ENCODE results near the gene NUP43. TPM values are rescaled to one million over a fixed set of nuclear protein-coding genes. Genes with fewer than 3 reads are reported as not detected.
"Not testable (repeated sequence)": the region's sequence is repeated elsewhere in the genome, so short reads cannot be mapped to it uniquely, and the experiment has no call there.

Gene NUP43
- total RNA-seq, 2 experiments from 2014 or later: 83.8 TPM

- H3K36me3 Mint-ChIP-seq: peaks cover 33% of the 10 kb centered on the region
- no peak overlapping the region for H3K4me3 Mint-ChIP-seq
- peaks cover 26% of the 10 kb centered on the region for H3K4me1 Mint-ChIP-seq
- no peak overlapping the region for H3K27ac Mint-ChIP-seq
- no peaks in the 10 kb centered on the region for H3K27me3 Mint-ChIP-seq
- no peaks in the 10 kb centered on the region for H3K9me3 Mint-ChIP-seq
- no peak for DNase-seq
Observed at GRCh38 chr6:149683256-149683859, 63.0 kb downstream of the NUP43 start.

GRCh38 chr6:149681845-149682244, 64.5 kb downstream of the NUP43 start:
- peaks cover 33% of the 10 kb centered on the region for H3K36me3 Mint-ChIP-seq

GRCh38 chr6:149681209-149681608, 65.1 kb downstream of the NUP43 start:
- H3K9me3 Mint-ChIP-seq: no peaks in the 10 kb centered on the region
- H3K27ac Mint-ChIP-seq: no peak overlapping the region
- H3K27me3 Mint-ChIP-seq: no peaks in the 10 kb centered on the region
- peaks cover 12% of the 10 kb centered on the region for H3K4me1 Mint-ChIP-seq
- DNase-seq: no peak
- H3K36me3 Mint-ChIP-seq: peaks cover 27% of the 10 kb centered on the region
- H3K4me3 Mint-ChIP-seq: no peak overlapping the region

More at GRCh38 chr6:149681845-149682244, 64.5 kb downstream of the NUP43 start:
- H3K4me3 Mint-ChIP-seq, H3K27ac Mint-ChIP-seq, H3K9me3 Mint-ChIP-seq, DNase-seq, H3K27me3 Mint-ChIP-seq: not testable (repeated sequence)
- peaks cover 19% of the 10 kb centered on the region for H3K4me1 Mint-ChIP-seq

GRCh38 chr6:149680503-149680902, 65.8 kb downstream of the NUP43 start:
- no peak overlapping the region for H3K4me3 Mint-ChIP-seq
- H3K4me1 Mint-ChIP-seq: peaks cover 9% of the 10 kb centered on the region
- no peaks in the 10 kb centered on the region for H3K27me3 Mint-ChIP-seq
- H3K27ac Mint-ChIP-seq: no peak overlapping the region
- DNase-seq: no peak
- peaks cover 26% of the 10 kb centered on the region for H3K36me3 Mint-ChIP-seq
- H3K9me3 Mint-ChIP-seq: no peaks in the 10 kb centered on the region

Other genes starting within 250 kb of the NUP43 start
- 10 to 100 TPM; 26.2 to 27.5 TPM for gene PPIL4, start 200.5 kb downstream of the NUP43 start, total RNA-seq
- 10 to 100 TPM; 19.1 to 20.7 TPM for gene GINM1, start 180.2 kb downstream of the NUP43 start, total RNA-seq
- gene KATNA1, start 97.8 kb downstream of the NUP43 start, total RNA-seq: 10 to 100 TPM; 21.9 to 23.2 TPM
- 10 to 100 TPM; 19.7 to 21.6 TPM for gene LATS1, start 28.4 kb downstream of the NUP43 start, total RNA-seq
- 10 to 100 TPM; 91.2 to 96.0 TPM for gene PCMT1, start 3.2 kb upstream of the NUP43 start, total RNA-seq
- 1 to 10 TPM; 1.8 to 2.1 TPM for gene LRP11, start 117.8 kb upstream of the NUP43 start, total RNA-seq
- gene RAET1E, start 151.6 kb upstream of the NUP43 start, total RNA-seq: not detected
- gene RAET1G, start 176.6 kb upstream of the NUP43 start, total RNA-seq: not detected
- gene ULBP2, start 195.5 kb upstream of the NUP43 start, total RNA-seq: under 1 TPM; 0.43 to 0.62 TPM
- gene ULBP1, start 217.4 kb upstream of the NUP43 start, total RNA-seq: 1 to 10 TPM; 2.8 to 2.9 TPM